Pancreas (tissue), 10 donors: ENCODE results near the gene CCDC184. TPM values are rescaled to one million over a fixed set of nuclear protein-coding genes. Genes with fewer than 3 reads are reported as not detected.

Experiments
- ATAC-seq, 4 donors: fragments of 200-7000 bp; cut with Tn5 transposase; one replicate each; pipeline versions ENCODE4 v1.8.0 to v1.9.1; 2020; ENCODE audit warnings: mild to moderate bottlenecking in 4 of 4, moderate library complexity in 4 of 4
- DNase-seq, 6 donors: peaks; one replicate each; pipeline ENCODE4 v3.0.0-alpha.2; 2020
- FAIRE-seq: peaks from 2 replicates; lab custom pipeline; 2012; peaks lifted over from hg19 to GRCh38; lab: Jason Lieb, UNC
- H3K27ac ChIP-seq, 4 donors: fragments of 200-600 bp; sonication (generic); 1 replicate in 3 of 4; 2 replicates in 1 of 4; pipeline versions ENCODE4 v1.5.0 to v1.8.0; 2020
- H3K27me3 ChIP-seq, 4 donors: fragments of 200-600 bp; one replicate each; pipeline ENCODE4 v1.8.0; 2021
- H3K36me3 ChIP-seq, 3 donors: fragments of 200-600 bp; sonication (generic) in 1 of 3; one replicate each; pipeline versions ENCODE4 v1.5.0 to v1.8.0; 2020 to 2021
- H3K4me1 ChIP-seq, 3 donors: fragments of 200-600 bp; one replicate each; pipeline ENCODE4 v1.8.0; 2021
- H3K4me3 ChIP-seq, 4 donors: fragments of 200-600 bp; sonication (generic) in 2 of 4; one replicate each; pipeline versions ENCODE4 v1.5.0 to v1.8.0; 2020 to 2021
- H3K9me3 ChIP-seq, 4 donors: fragments of 200-600 bp; one replicate each; pipeline ENCODE4 v1.8.0; 2021
- WGBS, 2 donors: extraction: QIAGEN DNeasy Blood & Tissue Kit; methylation state at CpG; one replicate each; pipeline ENCODE4 v1.1.7; 2013; 5-methylcytosine and 5-hydroxymethylcytosine counted together
- intact Hi-C, 3 donors: fragments of 100-400 bp; cut with DNase I; formaldehyde crosslinking; loops; one replicate each; pipeline versions ENCODE4 v1.11.1 to v1.14.2; 2022
- polyA plus RNA-seq, 2 donors: library from polyadenylated mRNA; stranded (reverse); fragments of 200-250 nt; gene quantifications; one replicate each; pipeline ENCODE4 v1.2.3, GENCODE V29; 2013
- total RNA-seq, 6 donors: library from RNA; stranded (reverse); fragmentation: NEBNext Ultra II Directional in 4 of 6; extraction: Animal tissue kit (Norgen Biotek cat#: 25700) in 4 of 6; gene quantifications; one replicate each; pipeline versions ENCODE4 v1.2.1 to v1.2.4, GENCODE V29; 2021 to 2023
- TF ChIP-seq, protein P1 (sequence below), 4 donors: fragments of 200-600 bp; sonication (generic) in 3 of 4; IDR thresholded peaks; one replicate each; pipeline versions ENCODE4 v1.5.0 to v1.8.0; 2021; ENCODE audit warnings: antibody characterized with exemption in 4 of 4
- donor health status: healthy with polysubstance abuse.
- donor health status: DM: no; HTN: no; CAD: no; lungs with moderate emphysema.
- donor health status: DM: no; HTN: no; CAD: no.
- donor health status: control.
- donor health status: control.
- donor health status: Bipolar disorder and iron deficiency.
- donor health status: DM: yes; HTN: yes; CAD: no.
- donor health status: DM: no; HTN: no; CAD: no.
- donor health status: DM: no; HTN: no; CAD: no.
- donor health status: DM: yes; HTN: yes; CAD: no.

CCDC184 gene
- total and polyA plus RNA-seq, 8 donors = 0.16 to 3.1 (median 0.52) TPM

GRCh38 chr12:48177982-48178381 lies 5.5 kb upstream of the CCDC184 start:
- Histone ChIP-seq H3K36me3 (no peaks in the 10 kb centered on the region), H3K9me3 (no peaks in the 10 kb centered on the region), H3K4me1 (peaks cover 4 to 5% (median 4%) of the 10 kb centered on the region in 3 donors), H3K4me3 (no peak overlapping the region), H3K27ac (no peak overlapping the region), H3K27me3 (peaks cover 0 to 19% (median 0%) of the 10 kb centered on the region in 4 donors)
- TF ChIP-seq, protein P1, sequence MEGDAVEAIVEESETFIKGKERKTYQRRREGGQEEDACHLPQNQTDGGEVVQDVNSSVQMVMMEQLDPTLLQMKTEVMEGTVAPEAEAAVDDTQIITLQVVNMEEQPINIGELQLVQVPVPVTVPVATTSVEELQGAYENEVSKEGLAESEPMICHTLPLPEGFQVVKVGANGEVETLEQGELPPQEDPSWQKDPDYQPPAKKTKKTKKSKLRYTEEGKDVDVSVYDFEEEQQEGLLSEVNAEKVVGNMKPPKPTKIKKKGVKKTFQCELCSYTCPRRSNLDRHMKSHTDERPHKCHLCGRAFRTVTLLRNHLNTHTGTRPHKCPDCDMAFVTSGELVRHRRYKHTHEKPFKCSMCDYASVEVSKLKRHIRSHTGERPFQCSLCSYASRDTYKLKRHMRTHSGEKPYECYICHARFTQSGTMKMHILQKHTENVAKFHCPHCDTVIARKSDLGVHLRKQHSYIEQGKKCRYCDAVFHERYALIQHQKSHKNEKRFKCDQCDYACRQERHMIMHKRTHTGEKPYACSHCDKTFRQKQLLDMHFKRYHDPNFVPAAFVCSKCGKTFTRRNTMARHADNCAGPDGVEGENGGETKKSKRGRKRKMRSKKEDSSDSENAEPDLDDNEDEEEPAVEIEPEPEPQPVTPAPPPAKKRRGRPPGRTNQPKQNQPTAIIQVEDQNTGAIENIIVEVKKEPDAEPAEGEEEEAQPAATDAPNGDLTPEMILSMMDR (IDR thresholded peaks at IDR 0.05) = no peak
- 62 to 65% methylated on average over 4 of the region's 4 CpGs for WGBS, 2 donors
- intact Hi-C loops = no loop called here
- DNase-seq (no peak), FAIRE-seq (no peak), ATAC-seq (no peak)

DNA sequence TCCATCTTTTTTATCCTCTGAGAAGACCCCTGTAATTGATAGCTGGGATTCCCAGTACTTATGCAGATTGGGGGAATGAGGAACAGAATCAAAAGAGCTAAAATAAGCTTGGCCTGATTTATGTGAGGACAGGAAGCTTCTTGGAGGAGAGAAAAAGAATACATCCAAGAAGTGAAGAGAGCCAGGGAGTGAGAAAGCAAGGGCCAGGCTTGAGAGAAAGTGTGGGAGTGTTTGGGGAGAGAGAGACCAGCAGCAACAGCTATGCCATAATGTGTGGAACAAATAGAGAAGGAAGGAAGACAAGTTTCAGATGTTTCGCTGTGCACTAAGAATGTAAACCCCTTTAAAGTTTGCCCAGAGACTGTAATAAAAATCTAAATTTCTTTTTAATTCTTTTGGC lies 4.0 kb upstream of the CCDC184 start:
- FAIRE-seq = no peak

DNA sequence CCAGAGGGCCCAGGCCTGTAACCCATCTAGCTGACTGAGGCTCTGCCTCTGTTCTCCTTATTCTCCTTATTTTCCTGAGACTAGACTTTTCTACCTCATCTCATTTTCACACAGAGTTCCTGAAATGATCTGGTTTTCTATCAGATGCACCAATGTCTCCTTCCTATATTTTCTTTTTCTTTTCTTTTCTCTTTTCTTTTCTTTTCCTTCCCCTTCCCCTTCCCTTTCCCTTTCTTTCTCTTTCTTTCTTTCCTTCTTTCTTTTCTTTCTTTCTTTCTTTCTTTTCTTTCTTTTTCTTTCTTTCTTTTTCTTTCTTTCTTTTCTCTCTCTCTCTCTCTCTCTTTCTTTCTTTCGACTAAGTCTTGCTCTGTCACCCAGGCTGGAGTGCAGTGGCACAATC lies 3.0 kb upstream of the CCDC184 start:
- Histone ChIP-seq H3K36me3 (no peaks in the 10 kb centered on the region), H3K27me3 (peaks cover 0 to 25% (median 3%) of the 10 kb centered on the region in 4 donors), H3K4me1 (peaks cover 4 to 7% (median 5%) of the 10 kb centered on the region in 3 donors), H3K9me3 (no peaks in the 10 kb centered on the region), H3K27ac (no peak overlapping the region), H3K4me3 (no peak overlapping the region)
- intact Hi-C loops = no loop called here
- FAIRE-seq (no peak), DNase-seq (no peak), ATAC-seq (no peak)
- 45 to 70% methylated on average over 1 of the region's 1 CpG for WGBS, 2 donors
- TF ChIP-seq, protein P1 (IDR thresholded peaks at IDR 0.05) = no peak

More for the DNA sequence above, 4.0 kb upstream of the CCDC184 start:
- Histone ChIP-seq H3K27me3 (peaks cover 0 to 24% (median 3%) of the 10 kb centered on the region in 4 donors), H3K4me3 (no peak overlapping the region), H3K36me3 (no peaks in the 10 kb centered on the region), H3K27ac (no peak overlapping the region), H3K9me3 (no peaks in the 10 kb centered on the region), H3K4me1 (peaks cover 4 to 7% (median 5%) of the 10 kb centered on the region in 3 donors)
- no peak for DNase-seq
- no peak for ATAC-seq
- 88 to 95% methylated on average over 1 of the region's 1 CpG for WGBS, 2 donors
- TF ChIP-seq, protein P1 (IDR thresholded peaks at IDR 0.05) = no peak
- intact Hi-C loops = no loop called here

DNA sequence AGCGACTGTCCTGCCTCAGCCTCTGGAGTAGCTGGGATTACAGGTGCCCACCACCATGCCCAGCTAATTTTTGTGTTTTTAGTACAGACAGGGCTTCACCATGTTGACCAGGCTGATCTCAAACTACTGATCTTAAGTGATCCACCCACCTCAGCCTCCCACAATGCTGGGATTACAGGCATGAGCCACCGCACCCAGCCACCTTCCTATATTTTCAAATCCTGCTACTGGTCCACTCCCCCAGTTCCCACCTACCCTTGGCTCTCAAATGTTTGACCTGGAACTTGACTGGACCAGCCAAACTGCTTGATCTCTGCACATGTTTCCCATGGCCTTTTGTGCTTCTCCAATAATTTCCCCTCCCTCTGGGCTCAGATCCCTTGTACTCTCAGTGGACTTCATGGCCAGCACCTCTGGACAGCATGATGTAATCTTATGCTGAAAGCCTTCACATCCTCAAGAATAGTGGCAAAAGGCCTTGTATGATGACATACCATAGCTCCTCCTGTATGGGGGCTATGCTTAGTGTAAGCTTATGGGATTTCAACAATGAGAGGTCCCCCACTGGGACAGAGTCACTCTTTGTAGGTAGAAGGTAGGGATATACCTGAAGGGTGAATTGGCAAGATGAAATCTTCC lies 2.5 kb upstream of the CCDC184 start:
- DNase-seq (no peak), FAIRE-seq (no peak), ATAC-seq (no peak)
- intact Hi-C loops = no loop called here
- H3K36me3 ChIP-seq = no peaks in the 10 kb centered on the region
- no peak overlapping the region for H3K4me3 ChIP-seq
- 74 to 86% methylated on average over 2 of the region's 2 CpGs for WGBS, 2 donors
- TF ChIP-seq, protein P1 (IDR thresholded peaks at IDR 0.05) = no peak
- no peak overlapping the region for H3K27ac ChIP-seq
- peaks cover 0 to 25% (median 3%) of the 10 kb centered on the region in 4 donors for H3K27me3 ChIP-seq
- peaks cover 0 to 7% (median 5%) of the 10 kb centered on the region in 3 donors for H3K4me1 ChIP-seq
- H3K9me3 ChIP-seq = no peaks in the 10 kb centered on the region

- peaks cover 0 to 7% (median 5%) of the 10 kb centered on the region in 3 donors for H3K4me1 ChIP-seq
- no peak for FAIRE-seq
- H3K27me3 ChIP-seq = peaks cover 0 to 25% (median 3%) of the 10 kb centered on the region in 4 donors
- intact Hi-C loops = no loop called here
- DNase-seq = no peak
- peak overlapping the region in 3 of 4 donors; percentile 21 to 43 (median 30) for H3K4me3 ChIP-seq
- H3K9me3 ChIP-seq = no peaks in the 10 kb centered on the region
- no peak for ATAC-seq
- no peaks in the 10 kb centered on the region for H3K36me3 ChIP-seq
- no peak overlapping the region for H3K27ac ChIP-seq
- WGBS, 2 donors = 9 to 11% methylated on average over 7 of the region's 7 CpGs
- TF ChIP-seq, protein P1 (IDR thresholded peaks at IDR 0.05) = no peak
Measured at GRCh38 chr12:48182631-48183030, 813 bp upstream of the CCDC184 start.
